Activated T-helper 17 cell treated with anti-CD3 and anti-CD28 coated beads, Interleukin-2, amount 50 U/mL, for 72 hours (primary cell): Measurements from ENCODE around the gene KCNQ1. TPM values are rescaled to one million over a fixed set of nuclear protein-coding genes. Genes with fewer than 3 reads are reported as not detected.

Experiments
- ATAC-seq: fragments of 150-1000 bp; cut with Tn5 transposase; replicated peaks from 2 replicates; pipeline ENCODE4 v1.10.0; 2021; ENCODE audit warnings: mild to moderate bottlenecking, moderate library complexity
- H3K27ac Mint-ChIP-seq: one replicate; pipeline ENCODE4 v1.8.0; 2022; ENCODE audit warnings: mixed read lengths
- H3K27me3 Mint-ChIP-seq: one replicate; pipeline ENCODE4 v1.8.0; 2022; ENCODE audit warnings: mixed read lengths
- H3K36me3 Mint-ChIP-seq: one replicate; pipeline ENCODE4 v1.8.0; 2022; ENCODE audit warnings: low read depth, mild to moderate bottlenecking, mixed read lengths
- H3K4me1 Mint-ChIP-seq: one replicate; pipeline ENCODE4 v1.8.0; 2022; ENCODE audit warnings: mixed read lengths
- H3K4me3 Mint-ChIP-seq: one replicate; pipeline ENCODE4 v1.8.0; 2022; ENCODE audit warnings: mild to moderate bottlenecking, mixed read lengths
- H3K9me3 Mint-ChIP-seq: one replicate; pipeline ENCODE4 v1.8.0; 2022; ENCODE audit warnings: mixed read lengths
- total RNA-seq, 2 donors: library from RNA; stranded (reverse); gene quantifications; one replicate each; pipeline ENCODE4 v1.2.3, GENCODE V29; 2022

KCNQ1 gene
- total RNA-seq, 2 donors from 2014 or later: 7.0 to 9.7 TPM

- H3K36me3 Mint-ChIP-seq: no peaks in the 10 kb centered on the region
- ATAC-seq: no peak
- H3K27me3 Mint-ChIP-seq: no peaks in the 10 kb centered on the region
- H3K4me1 Mint-ChIP-seq: peaks cover 4% of the 10 kb centered on the region
- no peaks in the 10 kb centered on the region for H3K9me3 Mint-ChIP-seq
- H3K4me3 Mint-ChIP-seq: no peak overlapping the region
- H3K27ac Mint-ChIP-seq: no peak overlapping the region
Measured at GRCh38 chr11:2557381-2557780, 112.6 kb downstream of the KCNQ1 start.

- Mint-ChIP-seq H3K9me3 (no peaks in the 10 kb centered on the region), H3K36me3 (no peaks in the 10 kb centered on the region), H3K27me3 (no peaks in the 10 kb centered on the region), H3K4me1 (no peaks in the 10 kb centered on the region), H3K4me3 (no peak overlapping the region), H3K27ac (no peak overlapping the region)
- no peak for ATAC-seq
Measured at GRCh38 chr11:2558397-2558796, 113.6 kb downstream of the KCNQ1 start.

GRCh38 chr11:2558861-2559526 is 114.2 kb downstream of the KCNQ1 start:
- no peak for ATAC-seq
- H3K27ac Mint-ChIP-seq: no peak overlapping the region
- no peaks in the 10 kb centered on the region for H3K4me1 Mint-ChIP-seq
- H3K4me3 Mint-ChIP-seq: no peak overlapping the region
- H3K27me3 Mint-ChIP-seq: no peaks in the 10 kb centered on the region
- H3K9me3 Mint-ChIP-seq: no peaks in the 10 kb centered on the region
- no peaks in the 10 kb centered on the region for H3K36me3 Mint-ChIP-seq

DNA sequence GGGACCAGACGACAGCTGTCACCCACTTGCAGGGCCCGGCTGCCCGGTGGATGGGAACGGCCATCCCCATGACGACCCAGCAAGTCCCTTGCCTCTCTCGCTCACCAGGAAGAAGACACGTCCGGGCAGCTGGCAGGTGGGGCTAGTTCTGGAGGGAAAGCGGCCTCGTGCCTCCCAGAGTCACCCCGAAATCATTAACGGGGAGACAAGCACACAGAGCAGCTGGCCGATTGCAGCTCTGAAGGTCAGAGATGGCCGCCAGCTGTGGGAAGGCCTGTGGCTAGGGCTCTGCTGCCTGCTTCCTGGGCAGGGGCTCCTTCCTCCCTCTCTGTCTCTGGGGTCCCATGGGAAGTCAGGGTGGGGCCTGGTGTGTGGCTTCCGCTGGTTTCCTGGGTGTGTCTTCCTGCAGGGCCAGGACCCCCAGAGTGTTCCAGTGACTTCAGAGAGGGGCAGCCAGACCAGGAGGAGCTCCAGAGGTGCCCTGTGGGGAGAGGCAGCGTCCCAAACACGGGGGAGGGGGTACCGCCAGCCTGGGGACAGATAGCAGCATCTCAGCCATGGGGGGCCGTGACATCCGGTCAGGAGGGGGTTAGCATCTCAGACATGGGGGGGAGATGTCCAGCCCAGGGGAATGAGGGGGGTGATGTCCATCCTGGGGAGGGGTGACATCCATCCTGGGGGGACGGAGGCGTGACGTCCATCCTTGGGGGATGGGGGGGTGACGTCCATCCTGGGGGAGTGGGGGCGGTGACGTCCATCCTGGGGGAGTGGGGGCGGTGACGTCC is 114.9 kb downstream of the KCNQ1 start:
- Mint-ChIP-seq H3K36me3 (no peaks in the 10 kb centered on the region), H3K27me3 (no peaks in the 10 kb centered on the region), H3K4me1 (no peaks in the 10 kb centered on the region), H3K9me3 (no peaks in the 10 kb centered on the region), H3K27ac (no peak overlapping the region), H3K4me3 (no peak overlapping the region)
- ATAC-seq: no peak

- H3K4me3 Mint-ChIP-seq: no peak overlapping the region
- H3K4me1 Mint-ChIP-seq: no peaks in the 10 kb centered on the region
- ATAC-seq: no peak
Measured at GRCh38 chr11:2561696-2562581, 117.1 kb downstream of the KCNQ1 start.

DNA sequence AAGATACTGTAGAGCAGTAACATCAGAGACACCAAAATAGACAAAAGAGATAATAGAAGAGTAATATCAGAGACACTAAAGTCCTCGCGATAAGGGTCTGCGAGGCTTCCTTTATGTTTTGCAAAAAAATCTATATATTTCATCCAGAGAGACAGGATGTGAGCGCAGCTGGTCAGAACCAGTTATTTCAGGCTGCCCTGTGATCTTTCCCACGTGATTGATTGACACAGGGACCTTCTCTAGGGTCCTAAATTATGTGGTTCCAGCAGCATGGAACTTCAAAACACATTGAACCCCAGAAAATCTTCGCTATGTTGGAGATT is 118.0 kb downstream of the KCNQ1 start:
- Mint-ChIP-seq H3K4me3 (no peak overlapping the region), H3K27ac (peak overlapping the region; percentile 31), H3K27me3 (no peaks in the 10 kb centered on the region), H3K4me1 (no peaks in the 10 kb centered on the region), H3K9me3 (no peaks in the 10 kb centered on the region), H3K36me3 (no peaks in the 10 kb centered on the region)
- ATAC-seq: no peak

More at GRCh38 chr11:2561696-2562581, 117.1 kb downstream of the KCNQ1 start:
- Mint-ChIP-seq H3K27ac (no peak overlapping the region), H3K36me3 (no peaks in the 10 kb centered on the region), H3K27me3 (no peaks in the 10 kb centered on the region), H3K9me3 (no peaks in the 10 kb centered on the region)

GRCh38 chr11:2563213-2564007 is 118.6 kb downstream of the KCNQ1 start:
- Mint-ChIP-seq H3K27ac (peak overlapping the region; percentile 31), H3K4me3 (no peak overlapping the region), H3K36me3 (no peaks in the 10 kb centered on the region), H3K4me1 (no peaks in the 10 kb centered on the region), H3K9me3 (no peaks in the 10 kb centered on the region), H3K27me3 (no peaks in the 10 kb centered on the region)
- ATAC-seq: no peak

GRCh38 chr11:2564008-2564530 is 119.3 kb downstream of the KCNQ1 start:
- H3K27ac Mint-ChIP-seq: no peak overlapping the region
- no peaks in the 10 kb centered on the region for H3K27me3 Mint-ChIP-seq
- no peaks in the 10 kb centered on the region for H3K9me3 Mint-ChIP-seq
- no peaks in the 10 kb centered on the region for H3K4me1 Mint-ChIP-seq
- H3K4me3 Mint-ChIP-seq: no peak overlapping the region
- no peaks in the 10 kb centered on the region for H3K36me3 Mint-ChIP-seq
- ATAC-seq: no peak

DNA sequence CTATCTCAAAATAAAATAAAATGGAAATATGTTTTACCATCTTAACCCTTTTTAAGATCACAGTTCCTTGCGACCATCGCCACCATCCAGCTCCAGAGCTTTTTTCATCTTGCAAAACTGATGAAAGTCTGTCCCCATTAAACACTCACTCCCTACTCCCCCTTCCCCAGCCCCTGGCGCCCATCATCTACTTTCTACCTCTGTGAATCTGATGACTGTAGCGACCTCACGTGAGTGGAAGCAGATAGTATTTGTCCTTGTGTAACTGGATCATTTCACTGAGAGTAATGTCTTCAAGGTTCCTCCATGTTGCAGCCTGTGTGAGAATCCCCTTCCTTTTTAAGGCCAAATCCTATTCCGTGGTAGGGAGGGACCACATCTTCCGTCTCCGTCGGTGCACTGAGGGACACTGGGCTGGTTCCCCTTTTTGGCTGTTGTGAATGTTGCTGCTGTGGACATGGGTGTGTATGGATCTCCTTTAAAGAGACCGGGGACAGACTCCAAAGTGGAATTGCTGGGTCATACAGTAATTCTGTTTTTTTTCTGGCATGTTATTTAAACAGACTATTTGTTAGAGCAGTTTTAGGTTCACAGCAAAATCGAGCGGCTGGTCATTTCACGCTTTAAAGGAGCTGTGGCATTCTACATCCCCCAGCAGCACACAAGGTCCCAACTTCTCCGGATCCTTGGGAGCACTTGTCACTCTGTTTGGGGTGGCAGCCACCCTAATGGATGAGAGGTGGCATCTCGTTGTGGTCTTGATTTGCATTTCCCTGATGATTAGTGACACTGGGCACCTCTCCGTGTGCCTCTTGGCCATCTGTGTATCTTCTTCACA is 120.0 kb downstream of the KCNQ1 start:
- no peaks in the 10 kb centered on the region for H3K36me3 Mint-ChIP-seq
- H3K9me3 Mint-ChIP-seq: no peaks in the 10 kb centered on the region
- peak overlapping the region; percentile 0 for H3K27ac Mint-ChIP-seq
- H3K4me3 Mint-ChIP-seq: no peak overlapping the region
- no peaks in the 10 kb centered on the region for H3K4me1 Mint-ChIP-seq
- ATAC-seq: no peak
- H3K27me3 Mint-ChIP-seq: no peaks in the 10 kb centered on the region

DNA sequence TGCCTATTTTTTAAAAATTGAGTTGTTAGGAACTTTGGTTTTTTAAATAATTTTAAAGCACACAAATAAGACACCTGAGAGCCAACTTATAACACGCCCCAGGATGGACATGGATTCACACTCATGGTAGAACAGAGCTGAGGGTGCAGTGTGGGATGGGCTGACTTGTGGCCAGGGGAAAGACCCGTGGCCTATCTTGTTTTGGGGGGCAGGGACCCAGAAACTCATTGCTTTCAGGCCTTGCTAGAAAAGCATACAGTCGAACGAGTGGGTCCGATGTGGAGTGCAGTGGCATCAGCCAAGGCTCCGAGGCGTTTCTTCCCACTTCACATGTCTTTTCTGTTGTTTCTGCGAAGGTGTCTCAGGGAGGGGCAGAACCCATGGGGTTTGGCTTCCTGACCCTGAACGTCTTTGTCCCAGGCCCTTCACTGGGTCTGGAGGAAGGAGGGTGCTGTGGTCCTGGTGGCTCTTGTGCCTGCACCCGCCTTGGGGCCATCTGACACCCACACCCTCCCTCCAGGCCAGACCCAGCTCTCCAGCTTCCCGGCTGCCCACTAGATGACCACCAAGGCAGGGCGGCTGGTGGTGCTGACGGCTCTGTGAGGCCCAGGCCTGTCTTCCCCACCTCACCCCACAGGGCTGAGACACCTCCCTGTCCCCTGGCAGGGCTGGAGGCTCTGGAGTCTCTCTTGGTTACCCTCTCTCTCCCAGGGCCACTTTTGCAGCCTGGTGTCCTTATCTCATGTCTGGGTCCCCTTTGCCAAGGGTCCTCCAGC is 120.8 kb downstream of the KCNQ1 start:
- no peak for ATAC-seq
- Mint-ChIP-seq H3K4me1 (no peaks in the 10 kb centered on the region), H3K27me3 (no peaks in the 10 kb centered on the region), H3K27ac (peak overlapping the region; percentile 0), H3K36me3 (no peaks in the 10 kb centered on the region), H3K4me3 (no peak overlapping the region), H3K9me3 (no peaks in the 10 kb centered on the region)

GRCh38 chr11:2566223-2567025 is 121.6 kb downstream of the KCNQ1 start:
- H3K27me3 Mint-ChIP-seq: no peaks in the 10 kb centered on the region
- no peak overlapping the region for H3K27ac Mint-ChIP-seq
- no peak overlapping the region for H3K4me3 Mint-ChIP-seq
- H3K4me1 Mint-ChIP-seq: no peaks in the 10 kb centered on the region
- H3K9me3 Mint-ChIP-seq: no peaks in the 10 kb centered on the region
- H3K36me3 Mint-ChIP-seq: no peaks in the 10 kb centered on the region
- ATAC-seq: no peak

GRCh38 chr11:2567026-2567671 is 122.3 kb downstream of the KCNQ1 start:
- ATAC-seq: no peak
- no peaks in the 10 kb centered on the region for H3K9me3 Mint-ChIP-seq
- no peaks in the 10 kb centered on the region for H3K27me3 Mint-ChIP-seq
- H3K4me1 Mint-ChIP-seq: no peaks in the 10 kb centered on the region
- no peak overlapping the region for H3K4me3 Mint-ChIP-seq
- H3K27ac Mint-ChIP-seq: no peak overlapping the region
- no peaks in the 10 kb centered on the region for H3K36me3 Mint-ChIP-seq
